A549 (cell line): Measurements from ENCODE around the gene ZBED1. TPM values are rescaled to one million over a fixed set of nuclear protein-coding genes. Genes with fewer than 3 reads are reported as not detected.

Experiments used
- ATAC-seq, 2 experiments: fragments of 200-7000 bp in 1 of 2; fragments of >200 bp in 1 of 2; cut with Nextera tagmentation in 1 of 2; cut with Tn5 transposase in 1 of 2; 3 replicates each; pipeline versions ENCODE4 v1.8.0 to v1.9.1; 2018 to 2020; ENCODE audit warnings: mild to moderate bottlenecking in 1 of 2, moderate library complexity in 1 of 2
- CTCF ChIA-PET: fragments of 300-600 bp; sonication (Branson Sonifier 250); formaldehyde crosslinking; extraction: SDS; loops from one replicate; lab custom pipeline; 2021; ENCODE audit warnings: antibody characterized with exemption, inconsistent platforms; lab: Yijun Ruan, JAX
- POLR2A ChIA-PET: fragments of 350-600 bp; formaldehyde crosslinking; extraction: SDS; loops from one replicate; lab custom pipeline; 2021; ENCODE audit warnings: antibody characterized with exemption, inconsistent platforms; lab: Yijun Ruan, JAX
- DNase-seq, 2 experiments: peaks; one replicate each; pipeline versions ENCODE4 v3.0.0 to v3.0.0-alpha.2; 2011 to 2016; ENCODE audit warnings: low read depth in 1 of 2, low spot score in 1 of 2
- FAIRE-seq: peaks from 2 replicates; lab custom pipeline; 2011; peaks lifted over from hg19 to GRCh38; lab: Jason Lieb, UNC
- H3K27ac ChIP-seq, 2 experiments: fragments of >200 bp; sonication (Bioruptor Twin); formaldehyde crosslinking; 3 replicates each; pipeline ENCODE4 v1.5.1; 2016 to 2017
- H3K4me1 ChIP-seq: fragments of >200 bp; sonication (Bioruptor Twin); formaldehyde crosslinking; 3 replicates; pipeline ENCODE4 v1.6.1; 2016
- H3K4me2 ChIP-seq: fragments of >200 bp; sonication (Bioruptor Twin); formaldehyde crosslinking; 3 replicates; pipeline ENCODE4 v1.6.1; 2016
- H3K4me3 ChIP-seq: fragments of >200 bp; sonication (Bioruptor Twin); formaldehyde crosslinking; 3 replicates; pipeline ENCODE4 v1.5.1; 2016
- H3K9me3 ChIP-seq: fragments of >200 bp; sonication (Bioruptor Twin); formaldehyde crosslinking; 3 replicates; pipeline ENCODE4 v1.6.1; 2016
- BHLHE40 ChIP-seq: IDR thresholded peaks from 2 replicates; pipeline ENCODE4 v1.6.1; 2012; ENCODE audit warnings: low read depth, low read length, inconsistent platforms
- EHF ChIP-seq: fragments of 250-450 bp; sonication (Bioruptor Pico); IDR thresholded peaks from 2 replicates; pipeline ENCODE4 v1.5.0; 2020; ENCODE audit warnings: mild to moderate bottlenecking
- ESRRA ChIP-seq: fragments of 150-350 bp; IDR thresholded peaks from 2 replicates; pipeline ENCODE4 v1.6.1; 2014; ENCODE audit warnings: mild to moderate bottlenecking, low read length, borderline replicate concordance
- FOSB ChIP-seq: fragments of 250-450 bp; sonication (Bioruptor Pico); IDR thresholded peaks from 2 replicates; pipeline ENCODE4 v1.5.0; 2020; ENCODE audit warnings: mild to moderate bottlenecking, moderate library complexity
- HOXB13 ChIP-seq: fragments of 250-450 bp; sonication (Bioruptor Pico); IDR thresholded peaks from 2 replicates; pipeline ENCODE4 v1.5.0; 2020; ENCODE audit warnings: low read depth, mild to moderate bottlenecking, moderate library complexity
- NPAS2 ChIP-seq: fragments of 250-450 bp; sonication (Bioruptor Pico); IDR thresholded peaks from 2 replicates; pipeline ENCODE4 v1.8.0; 2022; ENCODE audit warnings: mild to moderate bottlenecking, moderate library complexity, borderline replicate concordance
- NR3C1 ChIP-seq: fragments of >200 bp; sonication (Bioruptor Twin); formaldehyde crosslinking; IDR thresholded peaks from 3 replicates; pipeline ENCODE4 v1.6.1; 2017
- PBX3 ChIP-seq: IDR thresholded peaks from 2 replicates; pipeline ENCODE4 v1.6.1; 2012
- RARB ChIP-seq: fragments of 250-450 bp; sonication (Bioruptor Pico); IDR thresholded peaks from 2 replicates; pipeline ENCODE4 v1.8.0; 2021; ENCODE audit warnings: mild to moderate bottlenecking, moderate library complexity
- ZNF302 ChIP-seq: fragments of 250-450 bp; sonication (Bioruptor Pico); IDR thresholded peaks from 2 replicates; pipeline ENCODE4 v1.9.0; 2021; ENCODE audit warnings: inconsistent platforms, mild to moderate bottlenecking, moderate library complexity
- ZSCAN20 ChIP-seq: fragments of 250-450 bp; sonication (Bioruptor Pico); IDR thresholded peaks from 2 replicates; pipeline ENCODE4 v1.8.0; 2022; ENCODE audit warnings: mild to moderate bottlenecking, moderate library complexity
- whole genome bisulfite sequencing: methylation state at CpG from one replicate; pipeline ENCODE4 v1.1.6; 2017; ENCODE audit errors: missing lambda C conversion rate; 5-methylcytosine and 5-hydroxymethylcytosine counted together
- polyA plus RNA-seq, 4 experiments: library from polyadenylated mRNA; depleted of rRNA in 3 of 4; stranded (reverse); fragments of >200 nt; fragmentation: RNase III in 1 of 4; extraction: RNeasy Plus Mini Kit Qiagen cat#74134 plus additional on column Dnase treatment in 1 of 4; gene quantifications; 2 replicates in 3 of 4; 3 replicates in 1 of 4; pipeline ENCODE4 v1.2.3, GENCODE V29; 2011 to 2017

The ZBED1 gene
- polyA plus RNA-seq, 2 of the 4 experiments (the other 2 are of a cell fraction): 19.7 to 21.9 TPM

DNA sequence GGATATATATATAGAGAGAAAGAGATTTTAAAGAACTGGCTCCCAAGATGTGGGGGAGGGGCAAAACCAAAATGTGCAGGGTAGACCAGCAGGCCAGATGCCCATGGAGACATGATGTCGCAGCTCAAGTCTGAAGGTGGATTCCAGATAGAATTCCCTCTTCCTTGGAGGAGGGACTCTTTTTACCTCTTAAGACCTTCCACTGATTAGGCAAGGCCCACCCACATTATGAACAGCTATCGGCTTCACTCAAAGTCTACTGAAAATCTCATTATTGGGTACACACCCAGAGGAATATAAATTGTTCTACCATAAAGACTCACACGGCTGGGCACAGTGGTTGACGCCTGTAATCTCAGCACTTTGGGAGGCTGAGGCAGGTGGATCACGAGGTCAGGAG is 59.3 kb downstream of the ZBED1 start:
- no peak for FAIRE-seq
- ChIA-PET CTCF (no interaction called here), POLR2A (no interaction called here)

DNA sequence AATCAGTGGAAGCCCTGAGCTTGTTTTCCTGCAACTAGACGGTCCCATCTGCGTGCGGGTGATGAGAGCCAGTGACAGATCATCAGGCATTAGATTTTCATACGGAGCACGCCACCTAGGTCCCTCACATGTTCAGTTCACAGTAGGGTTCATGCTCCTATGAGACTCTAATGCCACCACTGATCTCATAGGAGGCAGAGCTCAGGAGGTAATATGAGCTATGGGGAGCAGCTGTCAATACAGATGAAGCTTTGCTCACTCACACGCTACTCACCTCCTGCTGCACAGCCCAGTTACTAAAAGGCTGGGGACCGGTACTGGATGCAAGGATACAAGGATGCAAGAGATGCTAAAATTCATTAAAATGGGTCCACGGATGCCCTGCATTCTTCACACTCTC is 61.2 kb downstream of the ZBED1 start:
- CTCF ChIA-PET: no interaction called here
- 81% methylated on average over 8 of the region's 8 CpGs for WGBS

More for the DNA sequence above, 59.3 kb downstream of the ZBED1 start:
- Histone ChIP-seq H3K4me2 (no peak overlapping the region), H3K27ac (no peak overlapping the region), H3K9me3 (peaks cover 13% of the 10 kb centered on the region; the same call in 2 of the 3 replicates), H3K4me1 (no peaks in the 10 kb centered on the region), H3K4me3 (no peak overlapping the region)
- TF ChIP-seq EHF (CRISPR knock-in tag) (no peak), ESRRA (no peak)
- WGBS: 83% methylated on average over 5 of the region's 5 CpGs
- DNase-seq (no peak), ATAC-seq (no peak)

More for the DNA sequence above, 61.2 kb downstream of the ZBED1 start:
- POLR2A ChIA-PET: no interaction called here
- H3K4me1 ChIP-seq: no peaks in the 10 kb centered on the region
- no peak overlapping the region for H3K4me3 ChIP-seq
- no peak overlapping the region for H3K27ac ChIP-seq
- FAIRE-seq (no peak), ATAC-seq (no peak), DNase-seq (no peak)
- H3K4me2 ChIP-seq: no peak overlapping the region
- H3K9me3 ChIP-seq: peaks cover 13% of the 10 kb centered on the region; the same call in 2 of the 3 replicates
- TF ChIP-seq NR3C1: no peak
- no peak for TF ChIP-seq NPAS2 (CRISPR knock-in tag)
- TF ChIP-seq ZSCAN20 (CRISPR knock-in tag): no peak
- no peak for TF ChIP-seq HOXB13 (CRISPR knock-in tag)
- TF ChIP-seq BHLHE40: no peak
- TF ChIP-seq PBX3: no peak
- TF ChIP-seq FOSB (CRISPR knock-in tag): no peak
- TF ChIP-seq RARB (CRISPR knock-in tag): no peak
- TF ChIP-seq ZNF302 (CRISPR knock-in tag): no peak

Other genes with a start within 250 kb of the ZBED1 start
- gene DHRSX, start within 50 bp of the ZBED1 start, polyA plus RNA-seq (2011; rRNA removed): 56.3 and 71.6 TPM in 2 replicates
- 26.2 to 32.1 TPM (median 29.7 TPM) in 3 replicates for gene DHRSX, start within 50 bp of the ZBED1 start, polyA plus RNA-seq (2017; fragmentation: RNase III; extraction: RNeasy Plus Mini Kit Qiagen cat#74134 plus additional on column Dnase treatment)
- gene CD99, start 190.3 kb upstream of the ZBED1 start, polyA plus RNA-seq (2011; rRNA removed): 111 and 136 TPM in 2 replicates
- 172 to 199 TPM (median 176 TPM) in 3 replicates for gene CD99, start 190.3 kb upstream of the ZBED1 start, polyA plus RNA-seq (2017; fragmentation: RNase III; extraction: RNeasy Plus Mini Kit Qiagen cat#74134 plus additional on column Dnase treatment)